HFFc6 (cell line): ENCODE measurements around the gene SYT2. TPM values are rescaled to one million over a fixed set of nuclear protein-coding genes. Genes with fewer than 3 reads are reported as not detected.
"Not testable (repeated sequence)": the region's sequence is repeated elsewhere in the genome, so short reads cannot be mapped to it uniquely, and the experiment has no call there.

Experiments
- DNase-seq: peaks from one replicate; pipeline ENCODE4 v3.0.0-alpha.2; 2018
- H3K27ac Mint-ChIP-seq: 2 replicates; pipeline ENCODE4 v1.8.0; 2020; ENCODE audit warnings: mild to moderate bottlenecking, mixed read lengths
- H3K27me3 Mint-ChIP-seq: 2 replicates; pipeline ENCODE4 v1.8.0; 2021; ENCODE audit warnings: mild to moderate bottlenecking, moderate library complexity, mixed read lengths; ENCODE audit not compliant: insufficient read depth
- H3K36me3 Mint-ChIP-seq: 2 replicates; pipeline ENCODE4 v1.8.0; 2021; ENCODE audit warnings: low read depth, mixed read lengths
- H3K4me1 Mint-ChIP-seq: 2 replicates; pipeline ENCODE4 v1.8.0; 2020; ENCODE audit warnings: low read depth, mixed read lengths
- H3K4me3 Mint-ChIP-seq: 2 replicates; pipeline ENCODE4 v1.8.0; 2020; ENCODE audit warnings: mild to moderate bottlenecking, moderate library complexity, mixed read lengths
- H3K9me3 Mint-ChIP-seq: 2 replicates; pipeline ENCODE4 v1.8.0; 2020; ENCODE audit warnings: mild to moderate bottlenecking, mixed read lengths
- CTCF ChIP-seq: fragments of 200-600 bp; sonication (generic); IDR thresholded peaks from 2 replicates; pipeline ENCODE4 v1.5.0; 2021; ENCODE audit warnings: antibody characterized with exemption, mild to moderate bottlenecking
- total RNA-seq, 6 experiments: library from RNA; stranded (reverse); fragmentation: NEBNext Ultra II Directional; extraction: Animal tissue kit (Norgen Biotek cat#: 25700); gene quantifications; 2 replicates in 1 of 6; 3 replicates in 5 of 6; pipeline ENCODE4 v1.2.3, GENCODE V29; 2021

SYT2 gene
- total RNA-seq, 6 experiments from 2014 or later = 0.03 TPM; not detected in 5

GRCh38 chr1:202725526-202725925, 15.3 kb upstream of the SYT2 start:
- Mint-ChIP-seq H3K9me3 (no peaks in the 10 kb centered on the region), H3K27me3 (peaks cover 4% of the 10 kb centered on the region)

GRCh38 chr1:202723708-202724107, 13.5 kb upstream of the SYT2 start:
- Mint-ChIP-seq H3K27me3 (peaks cover 10% of the 10 kb centered on the region), H3K27ac (no peak overlapping the region)
- TF ChIP-seq CTCF = no peak

More at GRCh38 chr1:202725526-202725925, 15.3 kb upstream of the SYT2 start:
- Mint-ChIP-seq H3K4me1 (no peaks in the 10 kb centered on the region), H3K4me3 (no peak overlapping the region), H3K36me3 (peaks cover 25% of the 10 kb centered on the region), H3K27ac (no peak overlapping the region)
- DNase-seq = no peak
- TF ChIP-seq CTCF = no peak

GRCh38 chr1:202723046-202723445, 12.8 kb upstream of the SYT2 start:
- DNase-seq, H3K4me1 Mint-ChIP-seq, H3K9me3 Mint-ChIP-seq, H3K36me3 Mint-ChIP-seq, H3K4me3 Mint-ChIP-seq, H3K27ac Mint-ChIP-seq: not testable (repeated sequence)
- H3K27me3 Mint-ChIP-seq = peaks cover 12% of the 10 kb centered on the region

More at GRCh38 chr1:202723708-202724107, 13.5 kb upstream of the SYT2 start:
- no peak for DNase-seq
- H3K4me3 Mint-ChIP-seq = no peak overlapping the region
- peaks cover 7% of the 10 kb centered on the region for H3K36me3 Mint-ChIP-seq
- no peaks in the 10 kb centered on the region for H3K9me3 Mint-ChIP-seq
- H3K4me1 Mint-ChIP-seq = peaks cover 6% of the 10 kb centered on the region

- Mint-ChIP-seq H3K4me1 (peaks cover 13% of the 10 kb centered on the region), H3K27me3 (peaks cover 33% of the 10 kb centered on the region), H3K36me3 (no peaks in the 10 kb centered on the region), H3K9me3 (no peaks in the 10 kb centered on the region), H3K27ac (no peak overlapping the region), H3K4me3 (no peak overlapping the region)
- TF ChIP-seq CTCF = no peak
- DNase-seq = no peak
Observed at GRCh38 chr1:202716654-202717053, 6.4 kb upstream of the SYT2 start.

- H3K36me3 Mint-ChIP-seq, DNase-seq, H3K4me3 Mint-ChIP-seq, H3K4me1 Mint-ChIP-seq, H3K27ac Mint-ChIP-seq, H3K9me3 Mint-ChIP-seq: not testable (repeated sequence)
- H3K27me3 Mint-ChIP-seq = peaks cover 39% of the 10 kb centered on the region
Observed at GRCh38 chr1:202714202-202714601, 3.9 kb upstream of the SYT2 start.

GRCh38 chr1:202713110-202713509, 2.9 kb upstream of the SYT2 start:
- no peak for DNase-seq
- TF ChIP-seq CTCF = no peak
- Mint-ChIP-seq H3K4me3 (no peak overlapping the region), H3K27ac (no peak overlapping the region), H3K9me3 (no peaks in the 10 kb centered on the region), H3K4me1 (0 out of 2 replicates have a peak, but pooled peaks cover 6% of the 10 kb centered on the region), H3K36me3 (no peaks in the 10 kb centered on the region), H3K27me3 (peaks cover 48% of the 10 kb centered on the region)
